Activated T-cell treated with anti-CD3 and anti-CD28 coated beads for 1 hour (primary cell): ENCODE results near the gene MCMBP.

ENCODE experiments used
- DNase-seq: peaks from one replicate; pipeline ENCODE4 v3.0.0-alpha.2; 2020; ENCODE audit warnings: low read depth

MCMBP gene

DNA sequence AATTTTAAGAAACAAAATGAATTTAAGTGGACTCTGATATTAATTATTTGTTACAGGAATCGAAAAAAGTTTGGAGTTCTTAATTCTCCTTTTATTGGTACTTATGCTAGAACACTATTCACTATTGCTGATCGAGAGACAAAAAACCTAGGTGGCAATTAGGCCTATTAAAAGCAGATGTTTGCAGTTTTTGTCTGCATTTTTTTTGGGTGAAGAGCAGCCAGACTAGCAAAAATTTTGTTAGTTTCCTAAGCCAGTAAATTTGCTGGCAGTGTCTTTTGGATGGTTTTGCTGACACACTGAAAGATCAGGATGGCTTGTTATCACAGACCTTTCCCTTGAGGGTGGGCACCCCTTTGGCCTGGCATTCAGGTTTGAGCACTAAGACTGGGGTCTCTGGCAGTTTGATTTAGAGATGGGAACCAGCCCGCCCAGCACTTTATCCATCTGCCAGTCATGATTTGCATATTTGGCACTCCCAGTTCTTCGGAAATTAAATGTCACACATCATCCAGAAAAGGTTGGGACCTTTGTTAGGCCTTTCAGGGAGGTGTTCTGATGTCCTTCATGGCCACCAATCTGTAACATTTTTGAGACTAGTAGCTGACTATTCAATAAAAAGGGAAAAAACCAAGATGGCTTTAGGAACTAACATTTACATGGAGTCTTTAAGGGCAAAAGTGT is 89.5 kb downstream of the MCMBP start:
- DNase-seq, result no peak

DNA sequence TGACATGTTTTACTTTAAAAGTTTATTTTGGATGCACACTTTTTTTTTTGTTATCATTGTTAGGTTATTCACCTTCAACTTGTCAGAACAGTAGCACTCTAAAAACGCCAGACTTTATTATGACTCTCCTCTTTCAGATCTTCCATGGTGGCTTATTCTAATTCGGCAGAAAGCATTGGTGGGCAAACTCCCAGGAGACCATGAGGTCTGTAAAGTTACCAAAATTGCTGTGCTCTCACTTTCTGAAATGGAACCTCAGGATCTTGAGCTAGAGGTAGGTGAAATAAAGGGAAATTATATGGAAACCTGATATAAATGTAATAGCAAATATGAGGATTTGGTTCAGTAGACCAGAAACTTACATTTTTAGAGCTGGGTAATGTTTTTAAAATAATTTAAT is 91.1 kb downstream of the MCMBP start:
- no peak for DNase-seq

- no peak for DNase-seq
These were observed 91.7 kb downstream of the MCMBP start for GRCh38 chr10:119780879-119781480.
